ENCODE results near the gene SHISA9.

Gene SHISA9

DNA sequence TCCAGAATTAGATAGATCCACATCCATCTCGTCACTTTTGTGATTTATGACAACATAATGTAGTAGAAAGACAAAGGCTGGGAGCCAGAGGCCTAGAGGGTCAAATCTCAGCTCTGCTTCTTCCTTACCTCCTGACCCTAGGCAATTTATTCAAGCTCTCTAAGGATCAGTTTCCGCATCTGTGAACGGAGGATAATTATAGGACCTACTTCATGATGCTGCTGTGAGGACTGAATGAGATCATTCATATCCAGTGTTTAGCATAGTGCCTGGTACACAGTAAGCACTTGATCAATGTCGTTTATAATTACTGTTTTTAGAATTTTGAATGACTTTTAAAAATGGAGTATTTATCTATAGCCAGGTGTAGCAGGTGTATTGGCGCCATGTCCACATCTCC, 128.4 kb downstream of the SHISA9 start:
- DNase-seq (ENCODE audit: low spot score) = no peak

DNA sequence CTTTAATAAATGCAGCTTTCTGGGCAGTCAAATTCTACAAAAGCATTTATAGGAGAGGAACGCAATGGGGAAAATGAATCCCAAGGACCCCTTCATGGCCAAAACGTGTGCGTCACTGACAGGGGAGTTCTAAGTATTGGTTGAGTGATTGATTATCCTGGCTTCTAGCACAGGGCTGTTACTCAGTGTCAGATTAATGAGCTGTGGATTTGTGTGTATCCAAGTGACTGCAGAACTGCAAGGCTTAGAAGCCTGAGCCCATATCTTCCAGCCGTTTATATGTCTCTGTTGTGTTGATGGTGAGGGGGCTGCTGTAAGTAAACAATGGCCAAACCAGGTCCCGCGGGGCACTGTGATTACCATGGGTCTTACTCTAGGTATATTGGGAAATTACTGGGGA, 129.4 kb downstream of the SHISA9 start:
- DNase-seq (ENCODE audit: low spot score) = no peak

DNA sequence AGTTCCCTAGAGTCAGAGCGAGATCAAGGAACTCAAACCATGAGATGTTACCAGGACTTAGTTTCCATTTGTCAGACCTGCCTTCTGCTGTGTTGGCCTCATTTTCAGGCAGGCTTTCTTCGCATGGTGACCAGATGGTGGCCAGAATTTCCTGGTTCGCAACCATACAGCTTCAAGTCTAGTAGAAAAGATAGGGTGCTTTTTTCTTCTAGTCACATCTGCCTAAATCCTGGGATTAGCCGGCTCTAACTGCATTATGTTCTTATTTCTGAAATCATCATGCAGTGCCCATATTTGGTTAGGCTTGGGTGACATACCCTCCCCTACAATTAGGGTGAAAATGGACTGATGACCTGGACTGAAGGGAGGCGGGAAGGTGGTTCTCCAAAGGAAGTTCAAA, 131.5 kb downstream of the SHISA9 start:
- no peak for DNase-seq (ENCODE audit: low spot score)

DNA sequence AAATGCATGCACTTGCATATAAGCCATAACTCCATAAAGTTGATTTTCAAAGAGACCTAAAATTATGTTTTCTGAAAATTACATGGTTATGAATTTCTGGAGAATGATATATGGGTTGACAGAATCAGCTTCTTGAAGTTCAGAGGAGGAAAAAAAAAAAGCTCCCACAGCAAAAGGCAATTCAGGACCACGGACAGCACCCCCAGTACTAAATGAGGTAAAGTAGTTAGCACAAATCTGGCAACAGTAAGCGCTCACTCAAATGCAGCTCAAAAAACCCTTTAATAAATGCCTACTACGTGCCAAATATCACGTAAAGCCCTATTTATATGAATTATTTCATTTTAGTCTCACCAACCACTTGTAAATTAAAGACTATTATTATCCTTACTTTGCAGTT, 135.2 kb downstream of the SHISA9 start:
- DNase-seq (ENCODE audit: low spot score) = peak; percentile 27

DNA sequence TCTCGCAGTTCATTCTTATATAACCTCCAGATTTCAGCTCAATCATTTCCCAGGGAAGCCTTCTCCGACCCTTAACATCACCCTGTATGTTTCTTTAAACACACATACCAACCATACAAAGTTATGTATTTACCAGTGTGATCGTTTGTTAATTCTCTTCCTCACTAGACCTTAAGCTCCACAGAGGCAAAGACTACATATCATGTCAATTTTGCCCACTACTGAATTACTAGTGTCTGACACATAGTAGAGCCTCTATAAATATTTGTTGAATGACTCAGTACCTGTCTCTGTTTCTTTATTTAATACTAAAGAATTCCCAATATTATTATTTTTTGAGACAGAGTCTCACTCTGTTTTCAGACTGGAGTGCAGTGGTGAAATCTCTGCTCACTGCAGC, 137.2 kb downstream of the SHISA9 start:
- DNase-seq (ENCODE audit: low spot score) = no peak

DNA sequence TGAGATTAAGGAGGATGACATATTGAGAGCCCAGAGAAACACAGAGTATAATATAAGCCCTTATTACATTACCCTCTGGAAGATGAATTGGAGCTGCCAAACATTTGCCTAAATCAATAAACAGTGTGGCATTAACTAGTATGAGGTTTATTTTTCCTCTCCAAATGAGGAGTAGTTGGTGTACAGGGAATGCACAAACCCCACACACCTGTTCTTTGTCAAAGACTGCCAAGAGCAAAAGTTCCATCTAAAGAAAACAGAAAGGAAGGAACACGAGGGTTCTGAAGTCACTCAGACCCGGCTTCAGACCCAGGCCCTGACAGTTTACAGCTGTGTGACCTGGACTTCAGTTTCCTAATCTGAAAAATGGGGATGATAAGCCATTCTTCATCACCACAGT, 138.1 kb downstream of the SHISA9 start:
- no peak for DNase-seq (ENCODE audit: low spot score)

DNA sequence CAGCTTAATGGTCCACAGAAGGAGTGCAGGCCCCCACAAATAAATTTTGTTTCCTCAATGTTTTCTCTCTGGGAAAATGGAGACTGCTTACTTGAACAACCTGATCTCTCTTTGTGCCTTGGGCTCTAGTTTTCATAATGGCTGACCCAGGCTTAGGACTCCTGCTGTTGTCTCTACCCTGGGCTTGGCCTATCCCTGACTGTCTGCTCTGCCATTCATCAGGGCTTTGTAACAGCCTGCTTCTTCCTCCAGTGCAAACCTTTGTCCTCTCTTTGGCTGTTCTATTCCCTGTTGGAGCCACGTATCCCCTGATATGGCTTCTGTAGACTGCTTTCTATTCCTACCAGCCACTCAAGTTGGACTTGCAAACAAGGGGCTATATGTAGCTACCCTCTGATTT, 139.8 kb downstream of the SHISA9 start:
- no peak for DNase-seq (ENCODE audit: low spot score)

DNA sequence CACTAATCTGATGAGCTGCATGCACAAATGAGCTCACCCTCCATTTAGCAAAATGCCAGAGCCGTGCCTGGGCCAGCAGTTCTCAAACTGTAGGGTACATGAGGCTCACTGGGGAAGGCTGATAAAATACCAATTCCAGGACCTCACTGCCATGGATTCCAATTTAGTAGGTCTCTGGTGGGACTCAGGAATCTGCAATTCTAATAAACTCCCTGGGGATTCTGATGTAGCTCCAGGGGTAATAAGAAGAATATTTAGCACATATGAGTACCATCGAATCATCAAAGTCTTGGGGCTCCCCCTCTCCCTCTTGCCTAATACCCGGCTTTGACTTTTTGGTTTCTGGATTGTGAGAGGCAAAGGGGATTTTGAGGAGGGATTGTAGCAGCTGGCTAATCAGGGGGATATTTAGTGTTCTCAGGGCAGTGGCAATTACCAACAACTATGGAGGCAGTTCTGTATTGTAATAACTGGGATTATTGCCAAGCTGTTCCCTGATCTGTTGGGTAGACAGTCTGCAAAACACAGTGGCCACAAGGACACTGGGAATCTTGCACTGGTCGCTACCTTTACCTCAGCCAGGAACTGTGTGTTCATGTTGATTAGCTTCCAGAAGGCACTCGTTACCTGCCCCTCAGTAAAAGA, 140.4 kb downstream of the SHISA9 start:
- no peak for DNase-seq (ENCODE audit: low spot score)

DNA sequence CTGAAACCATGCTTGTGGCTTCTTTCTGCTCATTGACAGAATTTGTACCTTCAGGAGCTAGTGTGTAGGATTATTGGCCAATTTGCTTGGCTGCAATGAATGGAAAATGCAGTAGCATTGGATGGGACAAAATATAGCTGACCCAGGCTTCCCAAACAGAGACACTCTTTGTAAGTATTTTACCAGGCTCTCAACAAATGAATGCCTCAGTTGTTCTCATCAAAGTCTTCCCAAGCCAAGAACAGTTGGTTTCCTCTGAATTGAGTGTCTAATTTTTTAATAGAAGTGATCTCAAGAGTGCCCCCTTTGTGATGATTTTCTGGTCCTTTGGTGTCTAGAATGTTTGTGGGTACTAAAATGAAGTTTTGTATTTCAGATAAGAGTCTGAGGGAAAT, 140.9 kb downstream of the SHISA9 start:
- no peak for DNase-seq (ENCODE audit: low spot score)

DNA sequence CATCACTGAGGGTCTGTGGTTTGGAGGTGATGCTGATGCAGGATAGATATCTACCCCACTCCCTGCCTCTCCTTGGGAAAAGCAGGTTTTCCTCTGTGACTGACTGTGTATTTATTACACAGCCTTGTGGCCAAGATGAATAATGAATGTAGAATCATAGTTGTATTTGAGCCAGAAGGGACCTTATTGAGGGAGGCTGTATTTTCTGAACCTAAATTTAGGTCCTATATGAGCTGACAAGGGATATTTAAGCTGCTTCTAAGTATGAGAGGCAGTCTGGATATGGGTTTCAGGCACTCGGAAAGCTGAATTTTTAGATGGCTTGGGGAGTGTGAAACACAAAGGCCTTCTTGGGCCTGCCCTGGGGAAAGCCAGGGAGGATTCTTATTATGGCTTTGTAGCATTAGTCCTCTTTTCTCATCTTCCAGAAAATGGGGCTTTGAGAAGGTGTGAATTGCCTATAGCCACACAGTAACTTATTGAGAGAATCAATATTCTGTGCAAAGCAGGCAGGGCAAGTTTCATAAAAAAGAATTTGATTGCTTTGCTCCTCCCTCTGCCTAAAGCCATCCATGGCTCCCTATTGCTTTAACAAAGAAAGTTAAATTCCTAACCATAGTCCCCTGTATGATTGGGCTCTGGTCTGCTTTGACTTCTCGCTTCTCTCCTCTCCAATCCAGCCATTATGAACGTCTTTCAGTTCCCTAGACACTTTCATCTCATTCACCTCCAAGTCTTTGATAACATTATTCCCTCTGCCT, 144.8 kb downstream of the SHISA9 start:
- DNase-seq (ENCODE audit: low spot score) = no peak

DNA sequence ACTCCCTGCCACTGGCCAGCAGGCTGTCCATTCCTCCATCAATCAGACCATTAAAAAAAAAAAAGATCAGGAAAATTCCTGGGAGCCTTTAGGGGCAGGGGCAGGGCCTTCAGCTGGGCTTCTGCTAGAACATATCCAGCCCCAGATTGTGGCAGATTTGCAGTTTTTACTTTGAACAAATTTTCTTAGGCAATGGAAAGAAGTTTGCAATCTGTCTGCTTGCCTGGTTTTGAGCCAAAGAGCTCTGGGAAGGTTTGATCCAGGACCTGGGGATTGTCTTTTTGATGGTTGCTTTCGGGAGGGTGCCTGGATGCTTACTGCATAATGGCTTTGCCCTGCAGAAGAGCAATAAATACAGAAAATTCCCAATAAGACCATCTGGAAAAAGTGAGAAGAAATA, 145.9 kb downstream of the SHISA9 start:
- no peak for DNase-seq (ENCODE audit: low spot score)

DNA sequence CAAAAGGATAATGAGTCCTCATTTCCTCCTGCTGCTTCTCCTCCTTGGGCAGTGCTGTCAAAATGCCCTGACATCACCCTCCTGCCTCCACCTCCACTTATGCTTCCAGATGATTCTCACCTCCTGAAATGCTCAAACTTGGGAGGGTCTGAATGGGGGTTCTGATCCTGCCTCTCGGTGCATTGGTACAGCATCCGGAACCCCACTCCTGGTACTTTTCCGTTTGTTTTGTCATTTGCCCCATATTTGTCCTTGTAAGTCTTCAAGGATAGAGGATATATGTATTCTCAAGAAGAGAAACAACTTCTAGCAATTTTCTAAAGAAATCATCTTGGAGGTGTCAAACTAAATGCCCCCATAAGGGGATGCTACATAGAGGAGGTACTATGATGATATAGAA, 148.3 kb downstream of the SHISA9 start:
- DNase-seq (ENCODE audit: low spot score) = no peak

DNA sequence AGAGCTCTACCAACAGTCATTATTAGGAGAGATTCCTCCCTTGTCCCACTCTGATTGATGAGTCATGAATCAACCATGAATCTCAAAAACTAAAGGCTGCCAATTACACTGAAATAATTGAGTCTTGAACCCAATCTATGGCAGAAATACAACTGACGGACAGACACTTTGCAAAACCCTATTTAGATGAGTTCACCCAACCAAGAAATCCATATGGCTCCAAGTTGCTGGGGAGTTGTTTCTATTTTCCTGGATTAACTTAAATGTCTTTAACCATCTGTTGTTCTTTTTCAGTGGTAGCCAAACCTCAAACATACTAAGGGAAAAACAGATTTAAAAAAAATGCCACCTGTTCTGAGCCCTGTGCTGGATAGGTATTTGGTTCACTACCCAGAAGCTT, 151.0 kb downstream of the SHISA9 start:
- DNase-seq (ENCODE audit: low spot score) = no peak

DNA sequence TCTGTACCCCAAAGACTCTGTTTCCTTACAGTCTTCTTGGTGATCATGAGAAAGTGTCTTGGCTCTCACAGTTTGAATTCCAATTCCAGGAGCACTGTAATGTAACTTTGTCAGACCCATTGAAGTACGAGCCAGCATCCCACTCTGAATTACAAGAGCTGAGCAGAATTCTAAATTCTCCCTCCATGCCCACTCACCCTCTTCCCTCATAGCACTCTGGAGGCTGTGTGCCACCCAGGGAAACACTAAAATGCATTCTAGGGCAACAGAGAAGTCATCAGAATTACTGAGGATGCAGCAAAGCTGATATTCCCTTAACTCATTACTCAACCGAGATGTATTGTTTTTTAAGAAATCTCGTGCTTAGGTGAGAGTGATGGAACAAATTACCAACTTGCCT, 154.1 kb downstream of the SHISA9 start:
- no peak for DNase-seq (ENCODE audit: low spot score)

DNA sequence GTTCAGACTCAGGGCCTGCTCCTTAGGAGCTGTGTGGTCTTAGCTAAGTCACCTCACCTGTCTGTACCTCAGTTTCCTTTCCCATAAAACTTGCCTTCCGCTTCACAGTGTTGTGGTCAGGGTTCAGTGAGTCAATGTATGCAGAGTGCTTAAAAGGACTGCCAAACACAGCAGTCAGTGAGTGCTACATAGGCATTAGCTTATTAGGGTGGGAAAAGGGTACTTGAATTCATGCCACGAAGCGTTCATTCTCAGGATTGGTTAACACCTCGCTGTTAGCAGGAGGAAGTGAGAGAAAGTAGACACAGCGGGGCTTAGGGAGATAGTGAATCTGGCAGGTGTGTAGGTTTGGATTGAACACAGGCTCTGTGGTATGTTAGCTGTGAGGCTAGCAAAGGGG, 155.2 kb downstream of the SHISA9 start:
- no peak for DNase-seq (ENCODE audit: low spot score)

DNA sequence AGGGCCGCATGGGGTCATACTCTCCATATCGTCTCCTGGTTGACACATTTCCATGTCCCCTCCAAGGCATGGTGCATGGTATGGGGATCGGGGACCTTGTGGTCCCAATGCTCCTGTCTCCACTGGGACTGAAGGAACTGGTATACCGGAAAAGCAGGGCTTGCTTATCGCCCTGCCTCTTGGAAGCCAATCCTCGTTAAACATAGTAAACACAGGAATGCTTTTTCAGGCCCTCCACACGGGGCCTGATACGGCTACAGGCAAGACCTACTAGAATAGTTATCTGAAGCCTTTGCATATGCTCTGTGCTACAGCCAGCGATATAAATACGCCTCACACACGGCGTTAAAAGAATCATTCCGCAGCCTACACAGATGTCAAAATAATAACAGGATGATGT, 159.5 kb downstream of the SHISA9 start:
- DNase-seq (ENCODE audit: low spot score) = no peak

DNA sequence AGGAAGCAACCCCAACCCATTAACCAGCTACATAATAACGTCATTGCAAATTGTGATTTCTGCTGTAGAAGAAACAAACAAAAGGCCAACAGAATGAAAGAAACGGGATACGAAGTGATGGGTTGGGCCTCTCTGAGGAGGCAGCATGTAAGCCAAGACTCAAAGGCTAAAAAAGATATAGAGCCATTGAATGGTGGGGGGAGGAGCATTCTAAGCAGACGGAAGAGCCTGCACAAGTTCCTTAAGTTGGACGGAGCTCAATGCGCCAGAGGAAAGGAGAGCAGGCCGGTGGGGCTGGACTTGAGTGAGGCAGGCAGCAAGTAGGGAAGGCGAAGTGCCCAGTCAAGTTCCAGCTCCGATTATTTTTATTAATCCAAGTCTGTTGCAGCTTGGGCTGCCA, 160.3 kb downstream of the SHISA9 start:
- DNase-seq (ENCODE audit: low spot score) = no peak

DNA sequence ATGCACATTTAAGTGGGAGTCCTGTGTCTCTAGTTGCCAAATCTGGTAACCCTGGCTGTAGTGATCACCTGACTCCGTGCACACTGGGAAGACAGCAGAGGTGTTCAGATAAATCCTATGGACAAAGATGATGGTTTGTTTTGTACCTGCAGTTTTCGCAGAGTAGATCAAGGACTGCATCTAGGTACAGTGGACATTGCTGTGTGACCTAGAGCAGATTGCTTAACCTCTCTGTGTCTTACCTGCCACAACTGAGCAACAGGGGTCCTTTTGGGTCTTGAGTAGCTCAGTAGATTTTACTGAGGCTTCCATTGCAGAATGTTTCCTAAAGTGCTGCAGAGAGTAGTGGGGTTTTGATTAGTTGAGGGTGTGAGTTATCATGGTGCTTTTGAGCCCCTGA, 160.8 kb downstream of the SHISA9 start:
- no peak for DNase-seq (ENCODE audit: low spot score)

DNA sequence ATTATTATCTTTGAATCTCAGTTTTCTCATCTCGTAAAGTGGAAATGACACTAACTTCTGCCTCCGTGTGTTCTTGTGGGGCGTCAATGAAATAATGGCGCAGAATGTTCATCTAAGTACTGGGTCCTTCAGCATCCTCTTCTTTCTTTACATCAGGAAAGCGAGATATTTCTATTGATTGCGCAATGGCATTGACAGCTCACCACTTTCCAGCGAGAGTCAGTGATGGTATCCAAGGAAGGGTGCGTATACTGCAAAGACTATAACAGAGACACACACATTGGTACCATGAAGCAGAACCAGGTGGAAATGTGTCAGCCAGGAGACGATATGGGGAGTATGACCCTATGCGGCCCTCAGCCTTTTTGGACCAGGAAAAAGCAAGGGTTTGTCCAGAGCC, 162.1 kb downstream of the SHISA9 start:
- no peak for DNase-seq (ENCODE audit: low spot score)

DNA sequence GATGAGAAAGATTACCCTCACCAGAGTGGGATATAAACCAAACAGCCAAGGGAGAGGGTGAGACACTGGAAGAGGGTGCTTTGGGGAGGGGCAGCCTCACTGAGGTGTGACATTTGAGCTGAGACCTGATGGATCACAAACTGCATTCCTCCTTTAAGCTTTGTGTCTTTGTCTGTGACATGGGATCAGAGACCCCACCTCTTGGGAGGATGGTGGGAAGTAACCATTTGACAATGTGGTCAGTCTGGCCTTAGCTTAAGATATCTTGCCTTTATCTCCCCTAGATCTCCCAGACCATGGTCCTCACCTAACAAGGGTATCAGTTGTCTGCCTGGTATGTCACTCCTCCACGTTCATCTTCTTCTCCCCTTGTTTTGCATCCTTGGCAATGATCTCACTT, 163.4 kb downstream of the SHISA9 start:
- no peak for DNase-seq (ENCODE audit: low spot score)

DNA sequence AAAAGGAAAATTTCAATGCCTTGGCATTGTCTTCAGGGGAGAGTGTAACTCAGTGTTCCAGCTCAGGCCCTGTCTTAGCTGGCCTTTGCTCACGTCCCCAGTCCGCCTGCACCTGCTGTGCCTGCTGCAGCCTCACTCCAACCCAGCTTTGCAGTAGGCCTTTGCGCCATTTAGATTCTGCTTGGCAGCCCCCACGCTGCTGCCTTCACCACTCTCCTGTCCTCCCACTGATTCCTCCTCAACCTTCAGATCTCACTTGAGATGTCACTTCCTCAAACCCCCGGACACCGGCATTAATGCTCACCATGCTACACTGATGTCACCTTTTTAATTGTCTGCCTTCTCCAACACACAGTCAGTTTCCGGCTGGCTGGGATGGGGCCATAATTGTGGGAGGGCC, 166.2 kb downstream of the SHISA9 start:
- DNase-seq (ENCODE audit: low spot score) = no peak

DNA sequence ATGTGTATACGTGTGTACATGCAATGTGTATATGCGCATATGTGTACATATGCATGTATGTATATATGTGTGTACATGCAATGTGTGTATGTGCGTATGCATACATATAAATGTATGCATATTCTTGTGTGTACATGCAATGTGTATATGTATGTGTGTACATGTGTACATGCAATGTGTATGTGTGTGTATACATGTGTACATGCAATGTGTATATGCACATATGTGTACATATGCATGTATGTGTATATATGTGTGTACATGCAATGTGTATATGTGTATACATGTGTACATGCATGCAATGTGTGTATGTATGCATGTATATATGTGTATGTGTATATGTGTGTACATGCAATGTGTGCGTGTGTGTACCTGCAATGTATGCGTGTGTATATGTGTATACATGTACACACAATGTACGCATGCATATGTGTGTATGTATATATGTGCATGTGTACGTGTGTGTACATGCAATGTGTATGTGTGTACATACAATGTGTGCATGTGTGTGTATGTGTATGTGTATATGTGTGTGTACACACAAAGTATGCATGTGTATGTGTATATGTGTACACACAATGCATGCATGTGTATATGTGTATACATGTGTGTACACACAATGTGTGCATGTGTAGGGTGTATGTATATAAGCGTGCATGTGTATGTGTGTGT, 167.7 kb downstream of the SHISA9 start:
- no peak for DNase-seq (ENCODE audit: low spot score)

DNA sequence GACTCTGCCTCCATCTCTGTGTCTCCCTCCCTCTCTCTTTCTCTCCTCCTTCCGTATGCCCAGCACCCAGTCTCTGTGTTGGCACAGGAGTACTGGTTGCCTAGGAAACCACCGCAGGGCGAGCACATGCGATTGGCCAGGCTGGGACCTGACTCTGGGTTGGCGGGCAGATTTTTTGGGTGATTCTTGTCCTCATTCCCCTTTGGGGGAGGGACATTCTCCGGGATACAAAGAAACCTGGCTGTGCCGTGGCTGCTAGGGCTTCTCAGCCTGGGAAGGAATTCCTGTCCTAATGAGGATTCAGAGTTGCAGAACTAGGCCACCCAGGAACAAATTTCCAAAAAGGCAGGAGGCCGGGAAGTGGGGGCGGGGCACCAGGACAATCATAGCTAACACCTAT, 168.9 kb downstream of the SHISA9 start:
- no peak for DNase-seq (ENCODE audit: low spot score)

DNA sequence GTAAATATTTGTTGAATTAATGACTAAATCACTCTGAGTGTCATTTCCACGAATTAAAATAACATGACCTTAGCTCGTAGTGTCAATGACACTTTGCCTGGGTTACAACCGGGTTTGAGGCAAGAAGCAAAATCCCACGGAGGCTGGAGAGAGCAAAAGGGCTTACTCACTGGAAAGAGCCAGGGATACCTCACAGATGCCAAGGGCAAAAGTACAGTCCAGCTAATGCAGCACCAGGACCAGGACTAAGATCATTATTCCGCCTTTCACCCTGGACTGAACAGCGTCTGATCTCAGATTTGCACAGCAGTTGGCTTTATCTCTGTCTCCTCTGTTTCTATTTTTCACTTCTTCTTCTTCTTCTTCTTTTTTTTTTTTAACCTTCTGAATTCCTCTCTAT, 175.5 kb downstream of the SHISA9 start:
- no peak for DNase-seq (ENCODE audit: low spot score)
